Endothelial cell of umbilical vein (primary cell): ENCODE data around the gene PDE7B. TPM values are rescaled to one million over a fixed set of nuclear protein-coding genes. Genes with fewer than 3 reads are reported as not detected.

Experiments
- BruUV-seq: library from RNA; stranded (reverse); fragments of 400-500 nt; replicated peaks from 2 replicates; lab custom pipeline; 2021; lab: Mats Ljungman, UMichigan
- CTCF ChIA-PET: fragments of 300-600, 350-600 bp; sonication (Branson Sonifier 250); formaldehyde crosslinking; loops from one replicate; lab custom pipeline; 2021; ENCODE audit warnings: antibody characterized with exemption, inconsistent platforms; lab: Charles Lee
- POLR2A ChIA-PET: fragments of 300-600, 350-600 bp; sonication (Branson Sonifier 250); formaldehyde crosslinking; loops from one replicate; lab custom pipeline; 2021; ENCODE audit warnings: antibody characterized with exemption, inconsistent platforms; lab: Charles Lee
- DNase-seq: peaks from one replicate; pipeline ENCODE4 v3.0.0-alpha.2; 2011; ENCODE audit warnings: low read depth, low spot score
- FAIRE-seq: peaks from 2 replicates; lab custom pipeline; 2011; peaks lifted over from hg19 to GRCh38; lab: Jason Lieb, UNC
- H2AFZ ChIP-seq: 2 replicates; pipeline ENCODE4 v1.6.0; 2012; ENCODE audit warnings: low read depth, low read length, control low read depth, inconsistent platforms
- H3K27ac ChIP-seq: 2 replicates; pipeline ENCODE4 v1.5.1; 2011; ENCODE audit warnings: low read depth, mild to moderate bottlenecking, control low read depth, low read length, moderate library complexity; ENCODE audit not compliant: insufficient read depth
- H3K27me3 ChIP-seq, 2 experiments: 2 replicates each; pipeline versions ENCODE4 v1.6.0 to v1.6.1; 2011; ENCODE audit warnings: low read length in 2 of 2, mixed read lengths in 1 of 2; ENCODE audit not compliant: control insufficient read depth in 2 of 2, insufficient read depth in 2 of 2
- H3K36me3 ChIP-seq, 2 experiments: 2 replicates in 1 of 2; 3 replicates in 1 of 2; pipeline ENCODE4 v1.5.1; 2011; ENCODE audit warnings: low read length in 2 of 2, mild to moderate bottlenecking in 1 of 2, moderate library complexity in 1 of 2; ENCODE audit not compliant: control insufficient read depth in 2 of 2, insufficient read depth in 2 of 2; ENCODE audit errors: extremely low read depth in 1 of 2
- H3K4me1 ChIP-seq: 3 replicates; pipeline ENCODE4 v1.5.1; 2011; ENCODE audit warnings: mild to moderate bottlenecking, low read length; ENCODE audit not compliant: control insufficient read depth, insufficient read depth; ENCODE audit errors: extremely low read depth
- H3K4me2 ChIP-seq: 2 replicates; pipeline ENCODE4 v1.6.1; 2011; ENCODE audit warnings: low read length, control low read depth, mixed read lengths; ENCODE audit not compliant: insufficient read depth
- H3K4me3 ChIP-seq, 3 experiments: fragments of 200-600 bp in 1 of 3; sonication (generic), shearing (Covaris generic) in 1 of 3; replicated peaks in 1 of 3; 2 replicates each; pipeline ENCODE4 v1.5.1; 2011 to 2016; ENCODE audit warnings: control low read depth in 3 of 3, low read length in 3 of 3, mild to moderate bottlenecking in 2 of 3, inconsistent platforms in 1 of 3, low read depth in 1 of 3, moderate library complexity in 1 of 3; ENCODE audit not compliant: insufficient read depth in 1 of 3
- H3K79me2 ChIP-seq: 2 replicates; pipeline ENCODE4 v1.6.0; 2012; ENCODE audit warnings: low read length, inconsistent platforms; ENCODE audit not compliant: control insufficient read depth, insufficient read depth
- H3K9ac ChIP-seq: replicated peaks from 2 replicates; pipeline ENCODE3; 2011; ENCODE audit warnings: low read length, control low read depth; ENCODE audit not compliant: insufficient read depth; ENCODE audit errors: extremely low read depth
- H3K9me1 ChIP-seq: replicated peaks from 3 replicates; pipeline ENCODE4 v1.6.0; 2011; ENCODE audit warnings: mild to moderate bottlenecking, low read length; ENCODE audit not compliant: control insufficient read depth, insufficient read depth; ENCODE audit errors: extremely low read depth
- H3K9me3 ChIP-seq: replicated peaks from 2 replicates; pipeline ENCODE4 v1.5.1; 2012; ENCODE audit warnings: low read length, inconsistent platforms; ENCODE audit not compliant: control insufficient read depth, insufficient read depth
- H4K20me1 ChIP-seq: replicated peaks from 2 replicates; pipeline ENCODE3; 2011; ENCODE audit warnings: mild to moderate bottlenecking, low read length; ENCODE audit not compliant: control insufficient read depth, insufficient read depth; ENCODE audit errors: extremely low read depth
- CTCF ChIP-seq, 2 donors: IDR thresholded peaks; 1 replicate in 1 of 2; 2 replicates in 1 of 2; pipeline ENCODE4 v1.5.1; 2011; ENCODE audit warnings: low read length in 2 of 2, mild to moderate bottlenecking in 2 of 2, moderate library complexity in 2 of 2, control low read depth in 1 of 2, inconsistent platforms in 1 of 2, low read depth in 1 of 2; ENCODE audit not compliant: insufficient read depth in 1 of 2; ENCODE audit errors: extremely low read depth in 1 of 2
- EZH2 ChIP-seq: IDR thresholded peaks from 2 replicates; pipeline ENCODE4 v1.6.1; 2012; ENCODE audit warnings: borderline replicate concordance, low read depth, mild to moderate bottlenecking, moderate library complexity, low read length, inconsistent platforms; ENCODE audit not compliant: severe bottlenecking
- FOS ChIP-seq: IDR thresholded peaks from 2 replicates; pipeline ENCODE4 v1.6.1; 2011; ENCODE audit warnings: mild to moderate bottlenecking, low read length, moderate library complexity, borderline replicate concordance; ENCODE audit not compliant: insufficient read depth
- GATA2 ChIP-seq: IDR thresholded peaks from 2 replicates; pipeline ENCODE4 v1.7.0; 2011; ENCODE audit warnings: low read depth, mild to moderate bottlenecking, moderate library complexity, mixed read lengths, low read length; ENCODE audit not compliant: insufficient read length, insufficient read depth
- JUN ChIP-seq: IDR thresholded peaks from 2 replicates; pipeline ENCODE4 v1.6.1; 2011; ENCODE audit warnings: borderline replicate concordance, low read depth; ENCODE audit not compliant: insufficient read length, insufficient read depth
- MAX ChIP-seq: IDR thresholded peaks from 2 replicates; pipeline ENCODE4 v1.6.1; 2011; ENCODE audit not compliant: insufficient read depth, insufficient read length
- MYC ChIP-seq: IDR thresholded peaks from one replicate; pipeline ENCODE4 v1.6.1; 2011; ENCODE audit warnings: mild to moderate bottlenecking, low read depth, low read length
- POLR2A ChIP-seq: IDR thresholded peaks from 2 replicates; pipeline ENCODE4 v1.6.1; 2012; ENCODE audit warnings: low read depth, mild to moderate bottlenecking, control low read depth, low read length
- POLR2AphosphoS5 ChIP-seq: IDR thresholded peaks from 2 replicates; pipeline ENCODE4 v1.6.1; 2012; ENCODE audit warnings: low read depth, mild to moderate bottlenecking, control low read depth, low read length, moderate library complexity; ENCODE audit not compliant: insufficient read depth
- dilution Hi-C: fragments of 300-500 bp; cut with MboI; formaldehyde crosslinking; loops from one replicate; pipeline ENCODE4 v1.15.0; 2019; ENCODE audit warnings: low sequenced_read_pairs; ENCODE audit not compliant: extremely low pct_ligation_motif_present
- intact Hi-C: fragments of 100-400 bp; cut with micrococcal nuclease; formaldehyde crosslinking; loops from one replicate; pipeline ENCODE4 v1.10.0; 2022
- polyA plus RNA-seq, 4 experiments: library from polyadenylated mRNA; depleted of rRNA in 3 of 4; stranded (reverse) in 3 of 4; unstranded in 1 of 4; fragments of >200 nt; gene quantifications; 2 replicates each; pipeline versions ENCODE4 v1.2.1 to v1.2.3, GENCODE V29; 2011 to 2012; ENCODE audit warnings: missing spikeins in 1 of 4
- total RNA-seq: library from RNA; stranded (reverse); gene quantifications from 2 replicates; pipeline ENCODE4 v1.2.3, GENCODE V29; 2021

PDE7B gene
- total and polyA plus RNA-seq, 2 donors (not counting 3 experiments of a cell fraction or from before 2014, with no cell fraction given), result 20.6 to 25.1 TPM

- DNase-seq, result no peak
- H3K36me3 ChIP-seq, result no peaks in the 10 kb centered on the region
- no peak for TF ChIP-seq FOS
- TF ChIP-seq POLR2AphosphoS5, result no peak
- TF ChIP-seq MYC, result no peak
- TF ChIP-seq JUN, result no peak
- TF ChIP-seq EZH2, result no peak
- TF ChIP-seq GATA2, result no peak
- TF ChIP-seq MAX, result no peak
- no peak for TF ChIP-seq POLR2A
- no peak for TF ChIP-seq CTCF (IDR thresholded peaks at IDR 0.05; ENCODE audit: extremely low read depth in 1 of 2, insufficient read depth in 1 of 2, low read depth in 1 of 2, low read length in 2 of 2)
- H4K20me1 ChIP-seq, result no peaks in the 10 kb centered on the region
- no peak overlapping the region for H3K9ac ChIP-seq
- no peaks in the 10 kb centered on the region for H3K4me1 ChIP-seq
- dilution Hi-C loops (no loop called here), intact Hi-C loops (no loop called here)
- H3K9me3 ChIP-seq, result no peaks in the 10 kb centered on the region
- no peak for FAIRE-seq
- no peak overlapping the region for H2AFZ ChIP-seq
- POLR2A ChIA-PET, result no interaction called here
- CTCF ChIA-PET, result no interaction called here
- H3K27me3 ChIP-seq, result no peaks in the 10 kb centered on the region
- H3K79me2 ChIP-seq, result no peaks in the 10 kb centered on the region
- H3K9me1 ChIP-seq, result no peaks in the 10 kb centered on the region
- H3K4me3 ChIP-seq, result no peak overlapping the region
- no peak overlapping the region for H3K27ac ChIP-seq
- no peak overlapping the region for H3K4me2 ChIP-seq
- no TSS peak for BruUV-seq
Observed at GRCh38 chr6:136210398-136211165, 359.1 kb downstream of the PDE7B start.
